ENCODE results near the gene ODAD2. TPM values are rescaled to one million over a fixed set of nuclear protein-coding genes. Genes with fewer than 3 reads are reported as not detected.

ODAD2 gene
- total RNA-seq, 1 donor from 2014 or later: 4.5 TPM

DNA sequence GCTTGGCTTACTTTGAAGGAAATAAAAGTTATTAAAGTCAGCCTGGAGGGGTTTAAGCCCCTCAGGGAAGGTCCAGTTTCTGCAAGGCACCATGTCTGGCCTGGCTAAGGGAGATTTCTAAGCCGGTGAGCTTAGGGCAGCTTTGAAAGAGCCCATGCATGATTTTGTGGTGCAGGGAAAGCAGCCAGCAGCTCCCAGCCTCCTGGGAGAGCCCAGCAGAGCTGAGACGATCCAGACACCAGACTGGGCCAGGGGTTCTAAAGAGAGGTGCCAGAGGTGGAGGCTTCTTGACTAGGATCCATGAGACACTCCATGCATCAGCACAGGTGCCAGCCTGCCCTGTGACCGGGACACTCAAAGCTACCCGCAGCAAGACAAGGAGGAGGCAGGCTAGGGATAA is 193.7 kb downstream of the ODAD2 start:
- Histone ChIP-seq H3K27me3 (ENCODE audit: low read depth) (no peaks in the 10 kb centered on the region), H3K4me3 (no peak overlapping the region), H3K9me3 (no peaks in the 10 kb centered on the region), H3K27ac (no peak overlapping the region), H3K36me3 (no peaks in the 10 kb centered on the region), H3K4me1 (no peaks in the 10 kb centered on the region)
- intact Hi-C loops (cut with DNase I): no loop called here
- TF ChIP-seq CTCF (IDR thresholded peaks at IDR 0.05): no peak
- DNase-seq (no peak), ATAC-seq (no peak)

DNA sequence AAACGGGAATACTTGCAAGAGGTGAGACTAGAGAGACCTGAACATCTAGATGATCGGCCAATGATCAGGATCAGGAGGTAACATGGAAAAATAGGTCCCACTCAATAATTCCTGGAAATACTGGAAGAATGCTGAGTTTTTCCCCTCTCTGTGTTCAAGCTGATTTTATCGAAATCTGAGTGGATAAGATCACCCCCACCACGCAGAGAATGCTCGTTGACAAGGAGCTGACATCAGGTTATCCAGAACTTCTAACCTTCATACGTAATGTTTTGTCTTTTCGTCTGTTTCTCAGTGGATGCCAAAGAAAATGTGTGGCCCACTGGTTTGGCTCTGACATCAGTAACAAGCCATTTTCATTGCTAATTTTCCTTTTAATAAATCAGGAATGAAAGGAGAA is 194.7 kb downstream of the ODAD2 start:
- Histone ChIP-seq H3K36me3 (no peaks in the 10 kb centered on the region), H3K4me1 (no peaks in the 10 kb centered on the region), H3K9me3 (no peaks in the 10 kb centered on the region), H3K27ac (no peak overlapping the region), H3K4me3 (no peak overlapping the region), H3K27me3 (ENCODE audit: low read depth) (no peaks in the 10 kb centered on the region)
- TF ChIP-seq CTCF (IDR thresholded peaks at IDR 0.05): no peak
- intact Hi-C loops (cut with DNase I): no loop called here
- no peak for DNase-seq
- ATAC-seq: no peak

- Histone ChIP-seq H3K9me3 (no peaks in the 10 kb centered on the region), H3K4me3 (no peak overlapping the region), H3K36me3 (no peaks in the 10 kb centered on the region), H3K4me1 (no peaks in the 10 kb centered on the region), H3K27me3 (ENCODE audit: low read depth) (no peaks in the 10 kb centered on the region), H3K27ac (no peak overlapping the region)
- DNase-seq: no peak
- intact Hi-C loops (cut with DNase I): no loop called here
- no peak for ATAC-seq
- TF ChIP-seq CTCF (IDR thresholded peaks at IDR 0.05): no peak
Measured at GRCh38 chr10:27801171-27801785, 197.6 kb downstream of the ODAD2 start.

DNA sequence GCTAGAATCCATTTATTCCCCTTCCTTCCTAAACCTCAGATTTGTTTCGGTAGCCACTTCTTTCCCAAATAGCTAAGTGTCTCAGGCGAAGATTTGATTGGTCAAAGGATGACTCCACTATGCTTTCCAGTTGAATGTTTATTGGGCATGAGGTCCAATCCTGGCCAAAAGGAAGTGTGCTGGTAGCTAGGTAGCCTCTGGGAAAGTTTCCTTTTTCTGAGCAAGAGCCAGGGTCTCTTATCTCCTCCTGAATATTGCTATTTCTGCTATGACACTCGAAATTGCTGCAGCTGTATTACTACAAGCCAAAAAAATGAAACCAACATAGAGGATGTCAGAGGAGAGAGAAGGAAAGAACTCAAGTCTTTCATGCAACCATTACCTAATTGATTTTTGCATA is 199.8 kb downstream of the ODAD2 start:
- Histone ChIP-seq H3K4me3 (no peak overlapping the region), H3K4me1 (no peaks in the 10 kb centered on the region), H3K36me3 (no peaks in the 10 kb centered on the region), H3K9me3 (no peaks in the 10 kb centered on the region), H3K27me3 (ENCODE audit: low read depth) (no peaks in the 10 kb centered on the region), H3K27ac (no peak overlapping the region)
- no peak for ATAC-seq
- TF ChIP-seq CTCF (IDR thresholded peaks at IDR 0.05): no peak
- DNase-seq: no peak
- intact Hi-C loops (cut with DNase I): no loop called here

- Histone ChIP-seq H3K27me3 (ENCODE audit: low read depth) (no peaks in the 10 kb centered on the region), H3K4me1 (no peaks in the 10 kb centered on the region), H3K27ac (no peak overlapping the region), H3K36me3 (no peaks in the 10 kb centered on the region), H3K9me3 (no peaks in the 10 kb centered on the region), H3K4me3 (no peak overlapping the region)
- no peak for TF ChIP-seq CTCF (IDR thresholded peaks at IDR 0.05)
- no peak for DNase-seq
- ATAC-seq: no peak
- intact Hi-C loops (cut with DNase I): no loop called here
Measured at GRCh38 chr10:27794157-27794556, 204.7 kb downstream of the ODAD2 start.

- Histone ChIP-seq H3K27me3 (ENCODE audit: low read depth) (no peaks in the 10 kb centered on the region), H3K36me3 (no peaks in the 10 kb centered on the region), H3K27ac (no peak overlapping the region), H3K9me3 (no peaks in the 10 kb centered on the region), H3K4me3 (no peak overlapping the region), H3K4me1 (no peaks in the 10 kb centered on the region)
- ATAC-seq (no peak), DNase-seq (no peak)
- intact Hi-C loops (cut with DNase I): no loop called here
- no peak for TF ChIP-seq CTCF (IDR thresholded peaks at IDR 0.05)
Measured at GRCh38 chr10:27792216-27792615, 206.7 kb downstream of the ODAD2 start.
